Activated naive CD8-positive, alpha-beta T cell treated with anti-CD3 and anti-CD28 coated beads, Interleukin-2, amount 50 U/mL, for 24 hours (primary cell): ENCODE data around the gene C1orf105.

ENCODE experiments used
- ATAC-seq: fragments of 150-1000 bp; cut with Tn5 transposase; one replicate; pipeline ENCODE4 v1.10.0; 2021
- DNase-seq: peaks from one replicate; pipeline ENCODE4 v3.0.0; 2021
- H3K27ac Mint-ChIP-seq: one replicate; pipeline ENCODE4 v1.8.0; 2021; ENCODE audit warnings: mild to moderate bottlenecking, mixed read lengths
- H3K27me3 Mint-ChIP-seq: one replicate; pipeline ENCODE4 v1.8.0; 2021; ENCODE audit warnings: mixed read lengths
- H3K36me3 Mint-ChIP-seq: one replicate; pipeline ENCODE4 v1.8.0; 2021; ENCODE audit warnings: low read depth, mixed read lengths
- H3K4me1 Mint-ChIP-seq: one replicate; pipeline ENCODE4 v1.8.0; 2021; ENCODE audit warnings: mixed read lengths
- H3K4me3 Mint-ChIP-seq: one replicate; pipeline ENCODE4 v1.8.0; 2021; ENCODE audit warnings: mild to moderate bottlenecking, moderate library complexity, mixed read lengths
- H3K9me3 Mint-ChIP-seq: one replicate; pipeline ENCODE4 v1.8.0; 2021; ENCODE audit warnings: mixed read lengths

C1orf105 gene

DNA sequence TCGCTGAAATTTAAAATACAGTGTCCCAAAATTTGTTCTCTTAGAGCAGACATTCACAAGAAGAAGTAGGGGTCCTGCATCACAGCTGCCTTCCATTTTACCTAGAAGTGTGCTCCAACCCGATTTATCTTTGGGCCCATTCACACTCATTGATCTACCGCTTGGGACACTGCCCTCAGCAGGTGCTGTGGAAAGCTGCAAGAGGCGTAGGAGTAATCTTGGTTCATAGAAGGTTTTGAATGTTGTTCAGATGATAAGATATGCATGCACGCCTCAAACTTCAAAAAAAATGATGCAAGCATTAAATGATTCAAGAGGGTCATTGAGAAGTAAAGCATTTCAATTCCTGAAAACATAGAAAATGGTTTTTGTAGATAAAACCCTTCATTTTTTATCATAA lies 18.6 kb upstream of the C1orf105 start:
- Mint-ChIP-seq H3K4me1 (peaks cover 48% of the 10 kb centered on the region), H3K27ac (no peak overlapping the region)
- DNase-seq = no peak

DNA sequence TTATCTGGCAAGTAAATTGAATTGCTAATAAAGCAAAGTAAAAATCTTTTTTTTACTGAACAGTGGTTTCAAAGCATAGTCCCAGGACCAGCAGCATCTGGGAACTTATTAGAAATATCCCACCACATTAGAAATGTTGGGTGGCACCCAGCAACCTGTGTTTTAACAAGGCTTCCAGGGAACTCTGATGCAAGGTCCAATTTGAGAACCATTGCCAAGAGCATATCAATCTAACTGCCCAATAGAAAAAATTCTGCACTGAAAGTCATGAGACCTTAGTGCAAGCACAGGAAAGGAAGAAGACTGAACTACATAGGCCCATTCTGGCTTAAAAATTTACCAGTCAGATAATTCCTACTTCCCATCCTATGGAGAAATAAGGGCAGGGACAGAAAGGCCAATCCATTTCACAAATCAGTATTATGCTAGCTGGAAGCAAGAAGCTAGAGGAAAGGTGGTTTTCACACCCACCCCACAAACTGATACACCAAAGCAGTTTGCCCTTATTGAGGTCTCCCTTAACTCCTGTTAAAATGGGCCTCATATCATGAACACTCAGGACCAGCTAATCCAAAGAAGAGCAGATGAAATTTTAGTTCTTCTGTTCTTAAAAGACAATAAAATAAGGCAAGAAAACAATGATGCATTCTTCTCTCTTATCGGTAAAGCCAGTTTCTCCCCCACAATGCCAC lies 17.5 kb upstream of the C1orf105 start:
- Mint-ChIP-seq H3K36me3 (no peaks in the 10 kb centered on the region), H3K4me3 (no peak overlapping the region), H3K9me3 (no peaks in the 10 kb centered on the region), H3K27ac (no peak overlapping the region), H3K27me3 (no peaks in the 10 kb centered on the region), H3K4me1 (peaks cover 37% of the 10 kb centered on the region)
- DNase-seq (no peak), ATAC-seq (no peak)

More for the DNA sequence above, 18.6 kb upstream of the C1orf105 start:
- Mint-ChIP-seq H3K9me3 (no peaks in the 10 kb centered on the region), H3K36me3 (no peaks in the 10 kb centered on the region), H3K27me3 (no peaks in the 10 kb centered on the region), H3K4me3 (no peak overlapping the region)
- ATAC-seq = no peak

DNA sequence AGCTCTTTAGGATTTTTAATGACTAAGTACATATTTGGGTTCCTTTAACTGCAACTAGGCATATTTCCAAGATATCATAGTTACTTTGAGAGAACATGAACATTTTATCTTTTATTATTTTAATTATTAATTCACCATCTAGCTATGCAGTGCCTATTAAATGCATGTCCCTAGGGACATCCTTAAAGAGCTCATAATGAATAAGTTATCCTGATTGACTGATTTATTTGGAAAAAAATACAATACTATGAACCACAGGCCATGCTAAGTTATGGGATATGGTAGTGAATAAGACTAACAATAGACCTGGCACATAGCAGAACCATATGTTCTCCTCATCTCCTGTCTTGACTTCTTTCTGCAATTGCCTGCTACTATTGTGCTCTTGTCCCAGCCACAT lies 16.4 kb upstream of the C1orf105 start:
- Mint-ChIP-seq H3K9me3 (no peaks in the 10 kb centered on the region), H3K4me3 (no peak overlapping the region), H3K27ac (no peak overlapping the region), H3K4me1 (peaks cover 26% of the 10 kb centered on the region), H3K36me3 (no peaks in the 10 kb centered on the region), H3K27me3 (no peaks in the 10 kb centered on the region)
- no peak for DNase-seq
- no peak for ATAC-seq

DNA sequence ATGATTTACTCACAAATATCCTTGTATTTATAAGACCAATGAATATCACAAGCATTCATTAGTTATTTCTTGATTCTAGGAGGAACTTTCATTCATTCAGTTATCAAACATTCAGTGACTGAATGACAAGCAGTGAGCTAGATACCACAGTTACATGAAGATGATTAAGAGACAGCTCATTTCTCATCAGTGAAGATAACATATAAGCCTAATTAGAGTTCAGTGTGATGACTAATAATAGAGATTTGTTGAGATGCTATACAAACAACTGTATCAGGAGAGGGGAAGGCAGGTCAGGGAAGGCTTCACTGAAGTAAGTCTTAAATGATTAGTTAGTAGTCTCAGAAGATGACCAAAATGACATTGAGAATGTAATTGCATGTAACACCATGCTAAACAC lies 14.6 kb upstream of the C1orf105 start:
- Mint-ChIP-seq H3K36me3 (no peaks in the 10 kb centered on the region), H3K4me1 (peaks cover 11% of the 10 kb centered on the region), H3K4me3 (no peak overlapping the region), H3K27me3 (no peaks in the 10 kb centered on the region), H3K27ac (no peak overlapping the region), H3K9me3 (no peaks in the 10 kb centered on the region)
- ATAC-seq (no peak), DNase-seq (no peak)

DNA sequence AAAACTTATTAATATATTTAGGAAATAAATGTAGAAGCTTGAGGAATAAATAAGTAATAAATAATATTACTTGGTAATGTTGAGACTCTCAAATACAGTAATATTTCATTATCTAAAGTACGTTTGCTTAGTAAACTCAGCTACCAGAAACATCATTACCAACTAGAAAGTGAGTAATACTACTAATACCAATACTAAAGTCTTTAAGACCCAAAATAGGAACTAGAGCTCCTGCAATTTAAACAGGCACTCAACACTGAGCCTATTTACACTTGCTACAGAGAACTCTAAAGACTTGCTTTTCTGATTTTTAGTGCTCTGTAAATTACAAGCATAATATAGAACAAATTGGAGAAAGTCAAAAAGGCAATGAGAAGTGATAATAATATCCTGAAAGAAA lies 13.5 kb upstream of the C1orf105 start:
- H3K27me3 Mint-ChIP-seq = no peaks in the 10 kb centered on the region
- H3K27ac Mint-ChIP-seq = no peak overlapping the region
- DNase-seq = no peak
- peaks cover 14% of the 10 kb centered on the region for H3K4me1 Mint-ChIP-seq
- no peak for ATAC-seq
- no peaks in the 10 kb centered on the region for H3K9me3 Mint-ChIP-seq
- H3K4me3 Mint-ChIP-seq = no peak overlapping the region
- no peaks in the 10 kb centered on the region for H3K36me3 Mint-ChIP-seq

DNA sequence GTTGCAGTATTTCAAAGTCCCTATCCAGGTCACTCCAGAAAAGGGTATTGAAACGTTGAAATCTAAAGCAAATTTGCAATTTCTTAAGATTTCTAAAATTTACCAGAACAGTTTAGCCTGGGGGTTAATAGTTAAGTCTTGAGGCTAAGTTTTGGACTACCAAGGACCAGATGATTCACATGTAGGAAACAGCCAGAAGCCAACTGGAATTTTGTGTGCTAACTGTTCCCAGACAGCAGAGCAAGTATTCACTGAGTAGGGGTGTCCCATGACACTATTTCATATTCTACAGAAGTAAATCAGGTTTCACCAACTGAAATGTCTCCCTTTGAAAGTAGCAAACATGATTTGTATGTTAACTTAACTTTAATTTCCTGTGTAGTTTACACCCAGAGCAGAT lies 11.5 kb upstream of the C1orf105 start:
- H3K4me3 Mint-ChIP-seq = no peak overlapping the region
- ATAC-seq (no peak), DNase-seq (no peak)
- no peaks in the 10 kb centered on the region for H3K36me3 Mint-ChIP-seq
- no peak overlapping the region for H3K27ac Mint-ChIP-seq
- no peaks in the 10 kb centered on the region for H3K9me3 Mint-ChIP-seq
- no peaks in the 10 kb centered on the region for H3K27me3 Mint-ChIP-seq
- H3K4me1 Mint-ChIP-seq = peaks cover 7% of the 10 kb centered on the region

DNA sequence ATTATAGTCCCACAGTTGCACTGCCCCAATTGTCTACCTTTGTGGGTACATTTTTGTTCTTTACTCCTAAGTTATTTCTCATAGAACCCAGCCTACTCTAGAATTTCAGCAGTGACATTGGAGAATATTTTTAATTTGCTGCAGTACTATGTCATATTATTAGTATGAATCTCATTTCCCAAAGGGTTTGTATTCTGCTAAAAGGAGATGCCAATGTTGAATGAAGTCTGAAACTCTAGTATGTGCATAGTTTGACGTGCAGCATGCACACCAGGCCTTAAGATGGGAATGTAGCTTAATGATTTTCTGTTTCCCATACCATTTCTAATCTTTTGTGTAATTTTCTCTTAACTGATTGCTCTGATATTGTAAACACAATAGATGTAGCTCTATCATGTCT lies 10.5 kb upstream of the C1orf105 start:
- no peak overlapping the region for H3K27ac Mint-ChIP-seq
- DNase-seq (no peak), ATAC-seq (no peak)
- H3K4me1 Mint-ChIP-seq = peaks cover 7% of the 10 kb centered on the region
- H3K36me3 Mint-ChIP-seq = no peaks in the 10 kb centered on the region
- H3K27me3 Mint-ChIP-seq = no peaks in the 10 kb centered on the region
- no peaks in the 10 kb centered on the region for H3K9me3 Mint-ChIP-seq
- H3K4me3 Mint-ChIP-seq = no peak overlapping the region

DNA sequence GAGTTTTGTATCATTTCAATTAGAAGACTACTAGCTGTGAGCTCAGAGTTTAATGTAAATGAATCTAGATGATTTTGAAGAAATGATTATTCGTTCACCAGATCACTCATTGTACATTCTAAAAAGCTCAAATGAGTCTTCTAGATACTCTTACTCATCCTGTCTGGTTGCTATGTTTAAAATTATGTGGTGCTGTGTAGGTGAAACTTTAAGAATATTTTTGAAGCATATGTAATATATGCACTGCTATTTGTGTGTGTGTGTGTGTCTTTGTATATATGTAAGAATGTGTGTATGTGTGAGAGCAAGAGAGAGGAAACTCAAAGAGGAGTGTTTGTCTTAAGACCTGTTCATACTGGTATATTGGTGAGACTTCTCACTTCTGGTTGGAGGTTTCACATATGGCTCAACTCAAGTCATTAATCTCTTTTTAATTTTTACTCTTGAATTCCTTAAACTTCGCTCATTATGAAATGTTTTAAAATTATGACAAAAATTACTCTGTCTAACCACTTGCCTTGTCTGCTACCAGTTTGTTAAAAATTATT lies 8.6 kb upstream of the C1orf105 start:
- Mint-ChIP-seq H3K27ac (no peak overlapping the region), H3K27me3 (no peaks in the 10 kb centered on the region), H3K9me3 (no peaks in the 10 kb centered on the region), H3K36me3 (no peaks in the 10 kb centered on the region), H3K4me3 (no peak overlapping the region), H3K4me1 (peaks cover 7% of the 10 kb centered on the region)
- peak; percentile 28 for ATAC-seq
- DNase-seq = no peak

DNA sequence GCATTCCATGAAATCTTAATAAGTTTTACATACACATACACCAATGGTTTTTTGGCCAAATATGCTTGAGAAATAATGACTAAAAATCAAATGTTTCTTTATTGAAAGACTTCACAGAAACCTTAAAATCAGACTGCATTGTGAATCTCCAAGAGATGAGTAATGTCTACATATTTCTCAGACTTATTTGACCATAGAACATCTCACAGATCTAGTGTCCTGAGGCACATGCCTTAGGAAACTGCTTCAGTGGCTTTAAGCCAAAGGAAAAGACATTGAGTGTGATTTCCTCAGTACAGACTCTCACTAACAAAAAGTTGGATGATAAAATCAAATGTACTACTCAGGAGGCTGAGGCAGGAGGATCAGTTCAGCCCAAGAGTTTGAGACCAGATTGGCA lies 6.2 kb upstream of the C1orf105 start:
- ATAC-seq = no peak
- DNase-seq = no peak

DNA sequence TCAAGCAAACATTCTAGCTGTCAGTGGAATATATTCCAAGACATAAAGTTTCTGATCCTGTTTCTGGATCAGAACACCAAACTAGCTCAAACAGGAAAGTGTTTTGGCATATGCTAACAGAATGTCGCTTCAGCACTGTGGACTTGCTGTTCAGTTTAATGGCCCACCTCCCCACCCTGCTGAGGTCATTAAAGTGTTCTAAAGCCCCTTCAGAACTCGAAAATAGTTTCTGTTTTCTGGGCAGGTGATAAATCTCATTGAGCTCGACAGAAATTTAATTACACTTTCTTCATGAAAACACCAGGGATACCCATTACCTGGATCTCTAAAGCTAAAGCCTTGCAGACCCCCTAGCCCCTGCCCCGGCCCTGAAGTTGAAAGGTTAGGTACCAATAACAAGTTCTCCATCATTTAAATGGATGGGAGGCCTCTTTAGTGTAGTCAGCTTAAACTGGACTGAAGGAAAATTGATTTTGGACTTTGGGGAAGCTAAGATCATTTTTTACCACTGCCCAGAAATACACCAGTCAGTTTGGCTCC lies 3.9 kb upstream of the C1orf105 start:
- Mint-ChIP-seq H3K27ac (no peak overlapping the region), H3K4me3 (no peak overlapping the region), H3K27me3 (no peaks in the 10 kb centered on the region), H3K9me3 (no peaks in the 10 kb centered on the region), H3K36me3 (no peaks in the 10 kb centered on the region), H3K4me1 (peaks cover 9% of the 10 kb centered on the region)
- DNase-seq = no peak
- ATAC-seq = no peak

More for the DNA sequence above, 6.2 kb upstream of the C1orf105 start:
- Mint-ChIP-seq H3K27me3 (no peaks in the 10 kb centered on the region), H3K36me3 (no peaks in the 10 kb centered on the region), H3K4me3 (no peak overlapping the region), H3K4me1 (peaks cover 7% of the 10 kb centered on the region), H3K27ac (no peak overlapping the region), H3K9me3 (no peaks in the 10 kb centered on the region)

DNA sequence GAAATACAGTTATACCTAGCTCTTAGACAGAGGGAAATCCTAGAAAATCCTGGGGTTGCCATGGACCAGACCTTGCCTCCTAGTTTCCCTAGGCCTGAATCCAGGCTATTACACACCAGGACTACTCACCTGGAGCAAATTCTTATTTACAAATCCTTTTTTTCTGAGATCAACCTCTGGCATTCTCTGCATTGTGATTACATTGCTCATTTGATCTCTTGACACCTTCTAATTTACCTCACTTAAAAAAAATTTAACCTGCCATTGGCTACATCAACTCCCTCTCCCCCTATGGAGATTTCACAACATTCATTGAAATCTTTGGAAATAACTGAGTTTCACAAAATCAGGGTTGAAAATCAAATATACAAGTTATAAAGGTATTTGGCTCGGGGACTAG lies 2.9 kb upstream of the C1orf105 start:
- no peak overlapping the region for H3K4me3 Mint-ChIP-seq
- no peak for ATAC-seq
- DNase-seq = no peak
- H3K36me3 Mint-ChIP-seq = no peaks in the 10 kb centered on the region
- H3K4me1 Mint-ChIP-seq = peaks cover 5% of the 10 kb centered on the region
- no peaks in the 10 kb centered on the region for H3K9me3 Mint-ChIP-seq
- no peaks in the 10 kb centered on the region for H3K27me3 Mint-ChIP-seq
- no peak overlapping the region for H3K27ac Mint-ChIP-seq

DNA sequence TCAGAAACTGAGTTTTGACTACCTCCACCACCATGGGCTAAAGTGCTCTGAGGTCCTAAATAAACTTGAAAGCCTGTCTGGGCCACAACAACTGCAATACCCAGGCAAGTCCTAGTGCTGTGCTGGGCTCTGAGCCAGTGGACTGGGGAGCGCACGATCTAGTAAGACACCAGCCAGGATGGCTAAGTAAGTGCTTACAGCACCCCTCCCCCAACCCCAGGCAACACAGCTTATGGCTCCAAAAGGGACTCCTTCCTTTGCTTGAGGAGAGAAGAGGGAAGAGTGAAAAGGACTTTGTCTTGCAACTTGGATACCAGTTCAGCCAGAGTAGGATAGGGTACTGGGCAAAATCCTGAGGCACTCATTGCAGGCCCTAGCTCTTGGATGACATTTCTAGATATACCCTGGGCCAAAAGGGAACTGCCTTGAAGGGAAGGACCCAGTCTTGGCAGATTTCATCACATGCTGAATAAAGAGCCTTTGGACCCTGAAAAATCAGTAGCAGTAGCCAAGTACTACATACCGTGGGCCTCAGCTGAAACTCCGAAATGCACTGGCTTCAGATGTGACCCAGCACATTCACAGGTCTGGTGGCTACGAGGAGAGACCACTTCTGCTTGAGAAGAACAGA lies 1.6 kb downstream of the C1orf105 start:
- H3K36me3 Mint-ChIP-seq = no peaks in the 10 kb centered on the region
- DNase-seq (no peak), ATAC-seq (no peak)
- no peak overlapping the region for H3K4me3 Mint-ChIP-seq
- no peaks in the 10 kb centered on the region for H3K9me3 Mint-ChIP-seq
- no peak overlapping the region for H3K27ac Mint-ChIP-seq
- H3K4me1 Mint-ChIP-seq = peaks cover 5% of the 10 kb centered on the region
- H3K27me3 Mint-ChIP-seq = no peaks in the 10 kb centered on the region

DNA sequence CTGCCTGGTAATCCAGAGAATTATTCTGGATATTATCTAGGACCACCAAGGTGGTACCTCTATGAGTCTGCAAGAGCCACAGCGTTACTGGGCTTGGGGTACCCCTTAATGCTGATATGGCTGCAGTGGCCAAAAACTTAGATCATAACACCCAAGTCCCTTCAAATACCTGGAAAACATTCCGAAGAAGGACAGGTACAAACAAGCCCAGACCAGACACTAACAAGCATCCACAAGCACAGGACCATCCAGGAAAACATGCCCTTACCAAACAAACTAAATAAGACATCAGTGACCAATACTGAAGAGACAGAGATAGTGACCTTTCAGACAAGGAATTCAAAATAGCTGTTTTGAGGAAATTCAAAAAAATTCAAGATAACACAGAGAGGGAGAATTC lies 2.9 kb downstream of the C1orf105 start:
- Mint-ChIP-seq H3K4me1 (peaks cover 5% of the 10 kb centered on the region), H3K9me3 (no peaks in the 10 kb centered on the region), H3K27me3 (no peaks in the 10 kb centered on the region), H3K4me3 (no peak overlapping the region), H3K36me3 (no peaks in the 10 kb centered on the region), H3K27ac (no peak overlapping the region)
- ATAC-seq = no peak
- DNase-seq = no peak

DNA sequence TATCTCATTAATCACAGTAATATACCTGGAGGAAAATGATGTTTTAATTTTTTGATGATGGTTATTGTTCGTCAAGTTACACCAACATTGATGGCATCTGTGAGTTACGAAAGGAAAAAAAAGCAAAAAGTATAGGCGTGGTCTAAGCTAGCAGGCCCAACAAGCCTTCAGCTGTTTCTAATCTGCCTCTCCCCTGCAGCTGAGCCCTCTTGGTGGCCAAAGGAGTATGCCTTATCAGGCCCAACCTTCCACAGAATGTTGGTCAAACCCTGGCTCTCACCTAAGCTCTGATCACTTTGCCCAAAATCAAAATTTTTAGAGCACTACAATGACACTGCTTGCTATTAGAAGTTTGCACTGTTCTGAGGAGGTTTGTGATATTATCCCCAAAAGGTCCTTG lies 4.9 kb downstream of the C1orf105 start:
- H3K4me1 Mint-ChIP-seq = peaks cover 12% of the 10 kb centered on the region
- no peaks in the 10 kb centered on the region for H3K36me3 Mint-ChIP-seq
- no peak for DNase-seq
- H3K9me3 Mint-ChIP-seq = no peaks in the 10 kb centered on the region
- H3K27ac Mint-ChIP-seq = no peak overlapping the region
- no peak for ATAC-seq
- no peak overlapping the region for H3K4me3 Mint-ChIP-seq
- H3K27me3 Mint-ChIP-seq = no peaks in the 10 kb centered on the region

DNA sequence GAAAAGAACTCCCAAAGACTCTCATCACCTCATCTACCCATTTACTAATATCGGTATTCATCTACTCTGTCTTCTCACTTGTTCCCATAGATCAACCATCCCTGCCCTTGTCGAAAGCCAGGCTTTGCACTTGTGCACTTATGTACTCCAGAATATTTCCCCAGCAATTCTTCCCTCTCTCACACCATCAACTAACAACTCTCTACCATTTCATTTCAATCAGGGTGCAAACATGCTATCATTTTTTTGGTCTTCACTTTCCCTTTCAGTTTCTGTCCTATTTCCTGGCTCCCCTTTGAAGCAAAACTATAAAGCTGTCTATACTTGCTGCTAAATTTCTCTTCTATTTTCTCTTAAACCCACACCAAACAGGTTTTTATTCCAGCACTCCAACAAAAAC lies 6.7 kb downstream of the C1orf105 start:
- DNase-seq (no peak), ATAC-seq (no peak)
- H3K9me3 Mint-ChIP-seq = no peaks in the 10 kb centered on the region
- H3K27me3 Mint-ChIP-seq = no peaks in the 10 kb centered on the region
- H3K4me3 Mint-ChIP-seq = no peak overlapping the region
- no peaks in the 10 kb centered on the region for H3K36me3 Mint-ChIP-seq
- H3K27ac Mint-ChIP-seq = no peak overlapping the region
- H3K4me1 Mint-ChIP-seq = peaks cover 22% of the 10 kb centered on the region
